Measurements from ENCODE around the gene HHAT.

DNA sequence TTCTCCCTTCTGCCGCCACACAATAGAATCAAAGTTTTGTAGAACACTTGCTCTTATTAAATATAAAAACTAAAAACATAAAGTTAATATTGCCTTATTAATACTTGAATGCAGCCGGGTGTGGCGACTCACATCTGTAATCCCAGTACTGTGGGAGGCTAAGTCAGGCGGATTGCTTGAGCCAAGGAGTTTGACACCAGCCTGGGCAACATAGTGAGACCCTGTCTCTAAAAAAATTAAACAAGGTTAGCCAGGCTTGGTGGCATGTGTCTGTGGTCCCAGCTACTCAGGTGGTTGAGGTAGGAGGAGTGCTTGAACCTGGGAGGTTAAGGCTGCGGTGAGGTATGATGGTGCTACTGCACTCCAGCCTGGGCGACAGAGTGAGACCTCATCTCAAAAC lies 13.2 kb upstream of the HHAT start:
- TF ChIP-seq POLR2A (IDR thresholded peaks at IDR 0.05) = no peak
- TF ChIP-seq, protein P1, sequence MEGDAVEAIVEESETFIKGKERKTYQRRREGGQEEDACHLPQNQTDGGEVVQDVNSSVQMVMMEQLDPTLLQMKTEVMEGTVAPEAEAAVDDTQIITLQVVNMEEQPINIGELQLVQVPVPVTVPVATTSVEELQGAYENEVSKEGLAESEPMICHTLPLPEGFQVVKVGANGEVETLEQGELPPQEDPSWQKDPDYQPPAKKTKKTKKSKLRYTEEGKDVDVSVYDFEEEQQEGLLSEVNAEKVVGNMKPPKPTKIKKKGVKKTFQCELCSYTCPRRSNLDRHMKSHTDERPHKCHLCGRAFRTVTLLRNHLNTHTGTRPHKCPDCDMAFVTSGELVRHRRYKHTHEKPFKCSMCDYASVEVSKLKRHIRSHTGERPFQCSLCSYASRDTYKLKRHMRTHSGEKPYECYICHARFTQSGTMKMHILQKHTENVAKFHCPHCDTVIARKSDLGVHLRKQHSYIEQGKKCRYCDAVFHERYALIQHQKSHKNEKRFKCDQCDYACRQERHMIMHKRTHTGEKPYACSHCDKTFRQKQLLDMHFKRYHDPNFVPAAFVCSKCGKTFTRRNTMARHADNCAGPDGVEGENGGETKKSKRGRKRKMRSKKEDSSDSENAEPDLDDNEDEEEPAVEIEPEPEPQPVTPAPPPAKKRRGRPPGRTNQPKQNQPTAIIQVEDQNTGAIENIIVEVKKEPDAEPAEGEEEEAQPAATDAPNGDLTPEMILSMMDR (IDR thresholded peaks at IDR 0.05) = no peak
- no peak for TF ChIP-seq POLR2AphosphoS5 (IDR thresholded peaks at IDR 0.05)

All from breast epithelium (tissue), 3 donors.